Parathyroid adenoma (tissue), 2 donors: Measurements from ENCODE around the gene DIP2C.
"Not testable (repeated sequence)": the region's sequence is repeated elsewhere in the genome, so short reads cannot be mapped to it uniquely, and the experiment has no call there.

Experiments
- H2AFZ ChIP-seq: fragments of 300-600 bp; sonication (generic); one replicate; pipeline ENCODE4 v1.7.0; 2017; ENCODE audit warnings: antibody characterized with exemption, mild to moderate bottlenecking
- H3K27ac ChIP-seq: fragments of 300-600 bp; sonication (generic); one replicate; pipeline ENCODE4 v1.7.0; 2017
- H3K27me3 ChIP-seq: fragments of 300-600 bp; sonication (generic); one replicate; pipeline ENCODE4 v1.7.0; 2017; ENCODE audit warnings: low read length; ENCODE audit not compliant: control insufficient read depth, insufficient read depth
- H3K36me3 ChIP-seq: fragments of 300-600 bp; sonication (generic); one replicate; pipeline ENCODE4 v1.7.0; 2017; ENCODE audit warnings: low read length; ENCODE audit not compliant: control insufficient read depth, insufficient read depth
- H3K4me1 ChIP-seq: fragments of 300-600 bp; sonication (generic); one replicate; pipeline ENCODE4 v1.7.0; 2017; ENCODE audit warnings: control low read depth
- H3K4me2 ChIP-seq: fragments of 300-600 bp; sonication (generic); one replicate; pipeline ENCODE4 v1.7.0; 2017; ENCODE audit warnings: low read length
- H3K4me3 ChIP-seq: fragments of 300-600 bp; sonication (generic); one replicate; pipeline ENCODE4 v1.7.0; 2017; ENCODE audit warnings: low read depth, low read length
- H3K79me2 ChIP-seq: fragments of 300-600 bp; sonication (generic); one replicate; pipeline ENCODE4 v1.7.0; 2017; ENCODE audit warnings: control low read depth
- H3K9ac ChIP-seq: fragments of 300-600 bp; sonication (generic); one replicate; pipeline ENCODE4 v1.7.0; 2017; ENCODE audit warnings: mild to moderate bottlenecking
- H3K9me3 ChIP-seq: fragments of 300-600 bp; sonication (generic); one replicate; pipeline ENCODE4 v1.7.0; 2017; ENCODE audit warnings: low read length; ENCODE audit not compliant: control insufficient read depth
- TF ChIP-seq, protein P1 (sequence below): fragments of 300-600 bp; sonication (generic); IDR thresholded peaks from one replicate; pipeline ENCODE4 v1.7.0; 2017; ENCODE audit warnings: antibody characterized with exemption, mild to moderate bottlenecking
- donor health status: primary hyperparathyroidism.

DIP2C gene

DNA sequence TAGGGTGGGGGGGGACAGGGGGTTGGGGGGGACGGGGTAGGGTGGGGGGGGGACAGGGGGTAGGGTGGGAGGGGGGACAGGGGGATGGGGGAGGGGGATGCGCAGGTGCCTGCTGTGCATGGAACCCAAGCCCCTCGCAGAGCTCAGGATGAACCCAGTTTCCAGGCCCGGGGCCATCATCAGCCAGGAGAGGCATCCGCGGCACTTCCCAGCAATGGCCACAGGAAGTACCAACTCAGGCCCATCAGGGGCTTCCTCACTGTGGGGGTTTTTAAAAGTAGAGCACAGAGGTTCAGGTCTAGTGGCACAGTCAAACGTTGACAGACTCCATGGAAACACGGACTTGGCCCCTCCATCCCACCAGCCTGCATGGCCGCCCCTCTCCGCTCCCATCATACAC is 172.7 kb downstream of the DIP2C start:
- no peak overlapping the region for H3K27ac ChIP-seq
- TF ChIP-seq, protein P1, sequence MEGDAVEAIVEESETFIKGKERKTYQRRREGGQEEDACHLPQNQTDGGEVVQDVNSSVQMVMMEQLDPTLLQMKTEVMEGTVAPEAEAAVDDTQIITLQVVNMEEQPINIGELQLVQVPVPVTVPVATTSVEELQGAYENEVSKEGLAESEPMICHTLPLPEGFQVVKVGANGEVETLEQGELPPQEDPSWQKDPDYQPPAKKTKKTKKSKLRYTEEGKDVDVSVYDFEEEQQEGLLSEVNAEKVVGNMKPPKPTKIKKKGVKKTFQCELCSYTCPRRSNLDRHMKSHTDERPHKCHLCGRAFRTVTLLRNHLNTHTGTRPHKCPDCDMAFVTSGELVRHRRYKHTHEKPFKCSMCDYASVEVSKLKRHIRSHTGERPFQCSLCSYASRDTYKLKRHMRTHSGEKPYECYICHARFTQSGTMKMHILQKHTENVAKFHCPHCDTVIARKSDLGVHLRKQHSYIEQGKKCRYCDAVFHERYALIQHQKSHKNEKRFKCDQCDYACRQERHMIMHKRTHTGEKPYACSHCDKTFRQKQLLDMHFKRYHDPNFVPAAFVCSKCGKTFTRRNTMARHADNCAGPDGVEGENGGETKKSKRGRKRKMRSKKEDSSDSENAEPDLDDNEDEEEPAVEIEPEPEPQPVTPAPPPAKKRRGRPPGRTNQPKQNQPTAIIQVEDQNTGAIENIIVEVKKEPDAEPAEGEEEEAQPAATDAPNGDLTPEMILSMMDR: no peak
- H3K4me3 ChIP-seq: no peak overlapping the region
- no peak overlapping the region for H3K9ac ChIP-seq
- no peaks in the 10 kb centered on the region for H3K9me3 ChIP-seq
- H3K79me2 ChIP-seq: peaks cover 11% of the 10 kb centered on the region
- H3K36me3 ChIP-seq: no peaks in the 10 kb centered on the region
- no peak overlapping the region for H2AFZ ChIP-seq
- H3K4me2 ChIP-seq: no peak overlapping the region
- H3K4me1 ChIP-seq: peaks cover 5% of the 10 kb centered on the region
- H3K27me3 ChIP-seq: no peaks in the 10 kb centered on the region

DNA sequence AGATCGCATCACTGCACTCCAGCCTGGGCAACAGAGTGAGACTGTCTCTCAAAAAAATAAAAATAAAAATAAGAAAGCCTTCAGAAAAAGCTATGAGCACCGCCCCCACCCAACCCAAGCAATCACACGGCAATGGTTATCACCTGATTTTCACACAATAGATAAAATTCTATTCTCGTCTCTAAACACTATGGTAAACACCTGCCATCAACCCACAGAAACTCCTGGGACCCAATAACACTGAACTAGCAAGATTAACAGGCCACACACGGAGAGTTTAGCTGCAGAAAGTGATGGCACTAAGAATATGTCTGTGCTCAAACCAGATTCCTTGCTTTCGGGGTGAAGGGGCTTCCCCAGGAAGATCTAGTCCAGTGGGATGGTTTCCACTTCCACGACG is 173.8 kb downstream of the DIP2C start:
- Histone ChIP-seq H3K27me3 (no peaks in the 10 kb centered on the region), H3K9ac (no peak overlapping the region), H3K9me3 (no peaks in the 10 kb centered on the region), H3K4me3 (no peak overlapping the region), H3K4me1 (no peaks in the 10 kb centered on the region), H3K79me2 (peaks cover 11% of the 10 kb centered on the region), H3K4me2 (no peak overlapping the region), H3K36me3 (no peaks in the 10 kb centered on the region), H3K27ac (no peak overlapping the region), H2AFZ (no peak overlapping the region)
- TF ChIP-seq, protein P1: no peak

DNA sequence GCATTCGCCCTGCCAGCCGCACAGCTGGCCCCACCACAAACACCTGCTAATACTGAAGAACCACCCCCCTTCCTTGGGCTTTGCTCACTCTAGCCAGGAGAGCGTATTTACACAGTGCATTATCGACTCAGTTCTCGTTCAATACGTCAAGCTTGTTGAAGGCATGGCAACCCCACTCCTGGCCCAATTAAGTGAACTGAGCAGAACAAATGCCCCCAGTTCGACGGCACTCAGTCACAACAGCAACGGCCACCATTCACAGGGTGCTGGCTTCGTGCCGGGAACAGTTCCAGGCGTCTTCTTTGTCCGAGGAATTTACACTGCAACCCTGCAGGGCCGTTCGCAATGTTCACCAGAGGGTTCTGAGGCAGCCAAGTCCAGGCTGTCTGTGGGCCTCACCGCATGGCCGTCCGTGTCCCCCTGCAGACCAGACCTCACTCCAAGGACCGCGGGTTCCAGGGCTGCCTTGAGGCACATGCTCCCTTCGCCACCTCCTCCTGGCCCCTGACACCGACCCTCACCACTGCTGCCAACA is 175.3 kb downstream of the DIP2C start:
- Histone ChIP-seq H3K27me3 (no peaks in the 10 kb centered on the region), H3K79me2 (peaks cover 6% of the 10 kb centered on the region), H3K9ac (no peak overlapping the region), H2AFZ (no peak overlapping the region), H3K36me3 (no peaks in the 10 kb centered on the region), H3K4me1 (no peaks in the 10 kb centered on the region), H3K4me2 (no peak overlapping the region), H3K9me3 (no peaks in the 10 kb centered on the region), H3K27ac (no peak overlapping the region), H3K4me3 (no peak overlapping the region)
- TF ChIP-seq, protein P1: no peak

DNA sequence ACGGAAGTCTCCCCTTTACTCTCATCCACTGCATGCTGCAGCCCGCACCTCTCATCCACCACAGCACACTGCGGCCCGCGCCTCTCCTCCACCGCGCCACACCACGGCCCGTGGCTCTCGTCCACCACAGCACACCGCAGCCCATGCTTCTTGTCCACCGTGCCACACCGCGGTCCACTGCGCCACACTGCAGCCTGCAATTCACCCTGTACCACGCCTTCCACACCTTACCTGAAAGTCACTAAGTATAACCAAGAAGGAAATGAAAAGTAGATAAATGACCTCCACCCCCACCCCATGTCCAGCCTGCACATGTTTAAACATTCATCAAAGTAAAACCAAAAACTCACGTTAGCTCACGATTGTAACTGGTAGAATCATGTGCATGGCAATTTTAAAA is 176.1 kb downstream of the DIP2C start:
- Histone ChIP-seq H3K36me3 (no peaks in the 10 kb centered on the region), H3K4me3 (no peak overlapping the region), H3K4me2 (no peak overlapping the region), H2AFZ (no peak overlapping the region), H3K9ac (no peak overlapping the region), H3K79me2 (peaks cover 4% of the 10 kb centered on the region), H3K27me3 (no peaks in the 10 kb centered on the region), H3K4me1 (no peaks in the 10 kb centered on the region), H3K9me3 (no peaks in the 10 kb centered on the region), H3K27ac (no peak overlapping the region)
- TF ChIP-seq, protein P1: no peak

DNA sequence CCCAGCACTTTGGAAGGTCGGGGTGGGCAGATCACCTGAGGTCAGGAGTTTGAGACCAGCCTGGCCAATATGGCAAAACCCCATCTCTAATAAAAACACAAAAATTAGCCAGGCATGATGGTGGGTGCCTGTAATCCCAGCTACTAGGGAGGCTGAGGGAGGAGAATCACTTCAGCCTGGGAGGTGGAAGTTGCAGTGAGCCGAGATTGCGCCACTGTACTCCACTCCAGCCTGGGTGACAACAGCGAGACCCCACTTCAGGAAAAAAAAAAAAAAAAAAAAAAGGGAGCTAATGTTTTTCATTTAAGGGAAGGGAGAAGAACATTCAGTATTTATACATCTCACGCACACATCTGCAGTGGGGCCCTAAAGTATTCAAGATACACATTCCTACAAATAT is 176.8 kb downstream of the DIP2C start:
- H3K36me3 ChIP-seq, H2AFZ ChIP-seq, H3K9me3 ChIP-seq, H3K27me3 ChIP-seq, H3K4me1 ChIP-seq, H3K4me3 ChIP-seq, H3K9ac ChIP-seq, H3K4me2 ChIP-seq, H3K79me2 ChIP-seq, H3K27ac ChIP-seq: not testable (repeated sequence)
